ENCODE measurements around the gene ZBTB1. TPM values are rescaled to one million over a fixed set of nuclear protein-coding genes. Genes with fewer than 3 reads are reported as not detected.

Gene ZBTB1
- total RNA-seq, 1 experiment from 2014 or later = 24.7 TPM

GRCh38 chr14:64520699-64521098 is 16.1 kb downstream of the ZBTB1 start:
- H3K36me3 Mint-ChIP-seq = no peaks in the 10 kb centered on the region
- H3K4me3 Mint-ChIP-seq = no peak overlapping the region
- POLR2A ChIA-PET = interaction anchor here (0.6 kb wide), 1 partner anchor 18 kb away, joined by 3 read pairs; no protein-coding TSS in a partner anchor
- DNase-seq (ENCODE audit: low spot score) = no peak
- H3K27ac Mint-ChIP-seq = no peak overlapping the region
- H3K27me3 Mint-ChIP-seq (ENCODE audit: low read depth) = no peaks in the 10 kb centered on the region
- TF ChIP-seq ZNF396 (CRISPR knock-in tag; IDR thresholded peaks at IDR 0.05; ENCODE audit: borderline replicate concordance) (no peak), ATF2 (CRISPR knock-in tag; IDR thresholded peaks at IDR 0.05; ENCODE audit: borderline replicate concordance, low read depth) (no peak), IRF1 (CRISPR knock-in tag; IDR thresholded peaks at IDR 0.05) (no peak), GABPB1 (CRISPR knock-in tag; IDR thresholded peaks at IDR 0.05) (no peak), CDX4 (CRISPR knock-in tag; IDR thresholded peaks at IDR 0.05; ENCODE audit: borderline replicate concordance) (no peak), CTCF (IDR thresholded peaks at IDR 0.05) (no peak), NR1H2 (CRISPR knock-in tag; IDR thresholded peaks at IDR 0.05) (no peak), FOXP1 (CRISPR knock-in tag; IDR thresholded peaks at IDR 0.05; ENCODE audit: borderline replicate concordance) (no peak), ZNF138 (CRISPR knock-in tag; conservative IDR thresholded peaks at IDR 0.05) (no peak), PREB (CRISPR knock-in tag; IDR thresholded peaks at IDR 0.05; ENCODE audit: borderline replicate concordance) (no peak), ZNF512 (CRISPR knock-in tag; IDR thresholded peaks at IDR 0.05; ENCODE audit: borderline replicate concordance) (no peak)
- CTCF ChIA-PET = interaction anchor here (1.0 to 3.5 kb wide), 2 partner anchors 10 kb away, joined by 3 to 14 read pairs; no protein-coding TSS in a partner anchor
- no peak for ATAC-seq
- H3K4me1 Mint-ChIP-seq = 0 out of 2 replicates have a peak, but pooled peaks cover 3% of the 10 kb centered on the region
- no peaks in the 10 kb centered on the region for H3K9me3 Mint-ChIP-seq

- no peaks in the 10 kb centered on the region for H3K9me3 Mint-ChIP-seq
- DNase-seq (ENCODE audit: low spot score) (no peak), ATAC-seq (no peak)
- TF ChIP-seq ZSCAN18 (CRISPR knock-in tag; IDR thresholded peaks at IDR 0.05) (no peak), ATF3 (CRISPR knock-in tag; conservative IDR thresholded peaks at IDR 0.05) (no peak), ZNF671 (CRISPR knock-in tag; IDR thresholded peaks at IDR 0.05) (no peak), NFATC4 (CRISPR knock-in tag; IDR thresholded peaks at IDR 0.05) (no peak), E2F1 (CRISPR knock-in tag; IDR thresholded peaks at IDR 0.05) (no peak)
- H3K4me1 Mint-ChIP-seq = 0 out of 2 replicates have a peak, but pooled peaks cover 3% of the 10 kb centered on the region
- H3K36me3 Mint-ChIP-seq = no peaks in the 10 kb centered on the region
- CTCF ChIA-PET = interaction anchor here (1.0 to 1.4 kb wide), 2 partner anchors 12 to 18 kb away, joined by 3 read pairs; partner anchors contain the start of gene ZBTB1
- POLR2A ChIA-PET = no interaction called here
- no peak overlapping the region for H3K27ac Mint-ChIP-seq
- no peaks in the 10 kb centered on the region for H3K27me3 Mint-ChIP-seq (ENCODE audit: low read depth)
- no peak overlapping the region for H3K4me3 Mint-ChIP-seq
Measured at GRCh38 chr14:64522591-64523355, 18.2 kb downstream of the ZBTB1 start.
